Muscle of arm (tissue), 12 donors: ENCODE results near the gene DNAH10. TPM values are rescaled to one million over a fixed set of nuclear protein-coding genes. Genes with fewer than 3 reads are reported as not detected.
"Not testable (repeated sequence)": the region's sequence is repeated elsewhere in the genome, so short reads cannot be mapped to it uniquely, and the experiment has no call there.

Experiments used
- DNase-seq: peaks from one replicate; pipeline ENCODE4 v3.0.0-alpha.2; 2013
- polyA plus RNA-seq, 12 donors: library from polyadenylated mRNA; unstranded; fragments of 120-200 nt; gene quantifications; one replicate each; pipeline ENCODE4 v1.2.1, GENCODE V29; 2013; ENCODE audit not compliant: insufficient read length in 12 of 12

Gene DNAH10
- polyA plus RNA-seq, 12 donors, result 0.72 to 8.8 (median 1.8) TPM; not detected in 2

DNA sequence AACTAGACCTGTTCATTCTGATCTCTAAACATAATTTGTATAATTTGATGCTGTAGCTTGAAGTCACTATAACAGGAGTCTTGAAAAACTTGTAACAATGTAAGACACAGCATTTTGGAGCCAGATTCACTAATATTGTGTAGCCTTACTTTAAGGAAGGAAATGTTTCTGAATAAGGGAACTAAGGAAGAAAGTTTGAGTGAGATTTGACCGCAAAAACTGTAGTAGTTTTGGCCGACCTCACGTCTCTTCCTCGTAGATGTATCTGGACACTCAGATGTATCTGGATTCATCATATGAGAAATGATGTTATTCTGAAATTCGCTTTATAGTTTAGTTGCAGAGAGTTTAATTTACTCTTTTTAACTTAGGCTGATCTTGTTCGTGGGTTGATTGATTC lies 13.9 kb upstream of the DNAH10 start:
- DNase-seq, result no peak

DNA sequence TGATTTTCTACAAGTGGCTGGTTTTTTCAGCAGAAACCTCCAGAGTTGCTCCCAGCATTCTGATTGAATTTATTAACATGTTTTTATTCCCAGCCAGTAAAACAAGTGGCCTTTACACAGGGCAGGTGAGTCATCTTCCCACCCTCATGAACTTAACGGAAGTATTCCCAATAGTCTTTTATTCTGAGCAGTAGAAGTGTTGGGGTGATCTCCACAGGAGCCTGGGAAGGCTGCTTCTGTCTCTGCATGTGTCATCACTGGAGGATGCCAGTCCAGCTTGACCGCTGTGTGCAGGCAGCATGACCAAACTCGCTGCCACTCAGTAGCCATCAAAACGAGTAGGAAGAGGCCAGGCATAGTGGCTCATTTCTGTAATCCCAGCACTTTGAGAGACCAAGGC lies 13.4 kb upstream of the DNAH10 start:
- no peak for DNase-seq

DNA sequence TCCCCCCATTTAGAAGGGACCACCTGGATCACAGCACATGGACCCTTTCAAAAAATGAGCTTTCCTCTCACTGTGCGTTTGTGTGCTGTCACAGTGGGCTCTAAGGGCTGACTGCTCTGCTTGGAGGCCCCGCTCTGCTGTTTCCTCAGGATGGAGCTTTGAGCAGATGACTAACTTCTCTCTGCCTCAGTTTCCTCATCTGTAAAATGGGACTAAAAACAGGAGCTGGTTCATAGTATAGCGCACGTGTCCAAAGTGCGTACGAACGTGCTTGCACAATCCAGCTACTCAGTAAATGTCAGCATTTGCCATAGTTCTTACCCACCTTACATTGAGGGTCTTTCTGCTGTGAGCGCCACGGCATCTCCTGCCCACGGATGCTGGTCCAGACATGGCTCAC lies 12.7 kb upstream of the DNAH10 start:
- no peak for DNase-seq

DNA sequence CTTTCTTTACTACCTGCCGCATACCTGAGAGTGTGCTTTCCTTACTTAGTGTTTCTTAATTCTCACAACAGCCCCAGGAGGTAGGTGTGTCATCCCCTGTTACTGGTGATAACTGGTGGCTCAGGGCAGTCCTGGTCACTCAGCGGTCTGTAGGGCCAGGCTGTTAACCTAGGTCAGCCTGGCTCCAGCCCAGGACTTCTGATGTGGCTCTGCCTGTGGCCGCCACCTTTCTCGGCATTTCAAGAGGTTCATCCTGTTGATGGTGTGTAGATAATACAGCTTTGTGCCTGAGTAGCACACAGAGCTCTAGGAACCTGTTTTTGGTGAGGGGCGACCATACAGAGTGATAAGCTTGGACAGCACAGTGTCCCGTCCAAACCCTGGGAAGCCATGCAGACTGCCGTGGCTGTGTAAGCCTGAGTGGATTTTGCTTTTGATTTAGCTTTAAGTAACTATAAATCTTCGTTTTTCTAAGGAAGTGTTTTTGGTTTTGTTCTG lies 11.9 kb upstream of the DNAH10 start:
- no peak for DNase-seq

DNA sequence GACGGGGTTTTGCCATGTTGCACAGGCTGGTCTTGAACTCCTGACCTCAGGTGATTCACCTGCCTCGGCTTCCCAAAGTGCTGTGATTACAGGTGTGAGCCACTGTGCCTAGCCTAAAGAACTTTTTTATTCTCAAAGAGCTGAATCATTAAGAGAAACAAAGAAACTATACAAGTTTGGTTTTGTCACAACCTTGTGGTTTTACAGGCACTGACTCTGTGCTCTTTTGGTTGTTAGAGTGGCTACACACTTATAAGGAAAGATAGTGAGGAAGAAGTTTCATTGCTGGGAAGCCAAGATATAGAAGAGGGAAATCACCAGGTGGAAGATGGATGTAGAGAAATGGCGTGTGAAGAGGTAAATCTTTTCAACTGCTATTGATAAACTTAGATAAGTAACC lies 10.1 kb upstream of the DNAH10 start:
- DNase-seq, result no peak

- no peak for DNase-seq
Measured at GRCh38 chr12:123754041-123754772, 7.9 kb upstream of the DNAH10 start.

- DNase-seq, result no peak
Measured at GRCh38 chr12:123757561-123757960, 4.5 kb upstream of the DNAH10 start.

DNA sequence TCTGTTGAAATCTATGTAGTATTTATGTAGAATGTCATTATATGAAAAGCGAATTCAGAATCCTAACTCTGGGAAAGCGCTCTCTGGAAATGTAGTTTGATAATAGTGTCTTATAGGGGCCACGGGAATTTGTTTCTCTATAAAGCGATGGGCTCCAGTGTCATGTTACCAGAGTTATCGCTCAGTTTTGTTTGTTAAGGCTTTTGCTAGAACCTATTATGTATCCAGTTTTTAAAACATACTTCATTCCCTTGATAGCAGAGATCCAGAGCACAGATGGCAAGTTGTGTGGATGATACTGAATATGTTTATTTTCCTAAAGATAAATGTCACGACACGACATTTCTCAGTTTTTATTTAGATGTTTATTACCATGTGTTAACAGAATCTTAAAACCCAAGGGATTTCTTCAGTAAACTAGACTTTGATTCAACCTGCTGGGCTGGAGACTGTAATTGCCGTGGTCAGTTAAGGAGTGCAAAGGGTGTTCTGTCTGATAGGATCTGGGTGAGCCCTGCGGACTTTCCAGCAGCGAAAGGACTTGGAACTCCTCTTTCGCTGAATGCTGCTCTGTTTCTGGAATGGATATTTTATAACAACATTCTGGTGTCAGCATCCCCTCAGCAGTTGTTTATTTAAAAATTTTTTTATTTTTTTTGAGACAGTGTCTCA lies 1.7 kb upstream of the DNAH10 start:
- DNase-seq, result no peak

- no peak for DNase-seq
Measured at GRCh38 chr12:123762715-123763052, 583 bp downstream of the DNAH10 start.

- DNase-seq, result no peak
Measured at GRCh38 chr12:123763093-123763492, 992 bp downstream of the DNAH10 start.

GRCh38 chr12:123764109-123764508 lies 2.0 kb downstream of the DNAH10 start:
- no peak for DNase-seq

GRCh38 chr12:123765504-123766035 lies 3.5 kb downstream of the DNAH10 start:
- DNase-seq, result no peak

DNA sequence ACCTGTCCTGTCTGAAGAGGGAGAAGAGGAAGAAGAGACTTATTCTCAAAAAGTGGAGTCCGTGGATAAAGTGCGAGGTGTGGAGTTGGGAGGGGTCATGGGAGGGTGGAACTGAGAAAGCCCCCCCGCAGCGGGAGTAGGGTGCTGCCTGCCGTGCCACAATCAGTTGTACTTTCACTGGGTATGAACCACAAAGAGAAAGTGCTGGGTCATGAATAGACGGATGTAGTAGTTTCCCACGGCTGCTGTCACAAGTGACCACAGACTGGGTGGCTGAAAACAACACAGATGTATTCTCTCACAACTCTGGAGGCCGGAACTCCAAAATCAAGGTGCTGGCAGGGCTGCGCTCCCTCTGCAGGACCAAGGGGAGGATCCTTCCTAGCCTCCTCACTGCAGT lies 5.5 kb downstream of the DNAH10 start:
- DNase-seq, result no peak

DNA sequence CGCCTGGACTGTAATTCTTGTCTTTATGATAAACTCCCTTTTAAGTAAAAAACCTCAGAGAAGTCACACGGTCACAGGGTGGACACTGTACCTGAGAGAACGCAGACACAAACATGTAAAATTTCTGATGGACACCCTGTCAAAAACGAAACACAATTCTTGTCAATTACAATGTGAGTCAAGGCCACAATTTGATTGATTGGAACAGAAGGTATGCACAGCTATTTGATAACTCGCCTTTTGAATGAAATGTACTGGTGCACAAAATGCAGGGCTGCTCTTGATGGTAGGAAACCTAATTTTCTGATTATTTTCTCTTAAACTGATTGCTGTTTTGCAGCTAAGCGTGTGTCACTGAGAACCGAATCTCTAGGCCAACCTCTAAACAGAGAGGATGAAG lies 9.2 kb downstream of the DNAH10 start:
- DNase-seq, result no peak

DNA sequence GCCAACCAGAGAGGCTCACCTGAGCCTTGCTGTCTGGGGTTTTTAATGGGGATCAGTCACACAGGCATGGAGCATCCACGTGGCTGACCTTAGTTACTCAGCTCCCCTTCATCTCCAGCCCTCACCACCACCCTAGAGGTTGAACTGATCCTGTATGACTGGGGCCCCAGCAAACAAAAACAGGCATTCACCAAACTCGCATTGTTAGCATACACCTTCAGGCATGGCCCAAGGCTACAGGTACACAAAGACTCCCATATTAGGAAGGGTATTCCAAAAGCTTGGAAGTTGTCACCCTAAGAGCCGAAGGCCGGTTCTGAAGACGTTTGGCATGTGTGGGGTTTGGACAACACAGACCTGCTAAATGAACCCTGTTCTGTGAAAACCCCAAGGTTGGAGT lies 10.0 kb downstream of the DNAH10 start:
- DNase-seq, result no peak

- no peak for DNase-seq
Measured at GRCh38 chr12:123773375-123773774, 11.3 kb downstream of the DNAH10 start.

DNA sequence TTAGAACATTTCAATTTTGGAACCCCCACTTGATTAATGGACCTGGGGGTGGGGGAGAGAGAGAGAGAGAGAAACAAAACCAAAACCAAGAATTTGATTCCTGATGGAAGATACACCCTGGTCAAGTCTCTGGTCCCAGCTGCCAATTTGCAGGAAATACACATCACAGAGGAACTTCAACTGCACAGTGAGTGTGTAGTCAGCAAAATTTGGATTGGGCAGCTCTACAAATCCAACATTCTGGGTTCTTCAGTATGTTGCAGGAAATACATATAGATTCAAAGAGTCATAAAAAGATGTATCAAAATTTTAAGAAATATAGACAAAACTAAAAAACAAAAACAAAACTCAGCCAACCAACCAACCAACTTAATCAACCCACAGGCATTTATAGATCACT lies 17.4 kb downstream of the DNAH10 start:
- no peak for DNase-seq

- DNase-seq, result no peak
Measured at GRCh38 chr12:123782997-123783792, 21.1 kb downstream of the DNAH10 start.

- DNase-seq, result no peak
Measured at GRCh38 chr12:123787466-123787865, 25.4 kb downstream of the DNAH10 start.

DNA sequence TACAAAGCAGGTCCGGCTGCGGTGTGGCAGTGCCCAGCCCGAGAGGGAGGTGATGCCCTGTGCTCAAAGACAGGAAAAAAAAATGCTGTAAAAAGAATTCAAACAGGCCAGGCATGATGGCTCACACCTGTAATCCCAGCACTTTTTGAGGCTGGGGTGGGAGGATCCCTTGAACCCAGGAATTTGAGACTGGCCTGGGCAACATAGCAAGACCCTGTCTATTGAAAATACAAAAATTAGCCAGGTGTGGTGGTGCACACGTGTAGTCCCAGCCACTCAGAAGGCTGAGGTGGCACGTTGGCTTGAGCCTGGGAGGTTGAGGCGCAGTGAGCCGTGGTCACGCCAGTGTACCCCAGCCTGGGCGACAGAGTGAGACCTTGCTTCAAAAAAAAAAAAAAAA lies 26.4 kb downstream of the DNAH10 start:
- DNase-seq, result no peak

- DNase-seq, result not testable (repeated sequence)
Measured at GRCh38 chr12:123789422-123789821, 27.3 kb downstream of the DNAH10 start.

DNA sequence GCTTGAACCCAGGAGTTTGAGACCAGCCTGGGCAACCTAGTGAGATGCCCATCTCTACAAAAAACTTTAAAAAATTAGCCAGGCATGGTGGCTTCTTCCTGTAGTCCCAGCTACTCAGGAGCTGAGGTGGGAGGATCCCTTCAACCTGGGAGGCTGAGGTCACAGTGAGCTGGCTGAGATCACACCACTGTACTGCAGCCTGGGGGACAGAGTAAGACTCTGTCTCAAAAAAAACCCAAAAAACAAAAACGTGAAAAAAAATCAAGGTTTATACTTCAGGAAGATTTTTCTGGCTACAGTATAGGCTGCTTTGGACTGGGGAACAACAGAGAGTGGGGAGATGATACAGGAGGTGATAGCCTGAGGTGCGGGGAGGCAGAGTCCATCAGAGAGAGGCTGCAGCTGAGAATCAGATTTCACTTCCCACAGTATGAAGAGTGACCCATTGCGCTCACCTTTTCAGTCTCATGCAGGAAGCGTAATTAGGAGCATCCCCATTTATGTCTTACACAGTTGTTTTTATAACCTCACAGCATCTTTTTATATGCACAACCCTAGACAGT lies 28.9 kb downstream of the DNAH10 start:
- DNase-seq, result no peak
